Natural killer cell (primary cell): Measurements from ENCODE around the gene KLHL30. TPM values are rescaled to one million over a fixed set of nuclear protein-coding genes. Genes with fewer than 3 reads are reported as not detected.
"Not testable (repeated sequence)": the region's sequence is repeated elsewhere in the genome, so short reads cannot be mapped to it uniquely, and the experiment has no call there.

Source experiments
- ATAC-seq, 3 donors: fragments of 150-1000 bp in 2 of 3; fragments of 200-7000 bp in 1 of 3; cut with Tn5 transposase; 1 replicate in 1 of 3; 2 replicates in 2 of 3; pipeline ENCODE4 v1.10.0; 2021; ENCODE audit warnings: mild to moderate bottlenecking in 2 of 3, moderate library complexity in 2 of 3
- DNase-seq, 2 donors: peaks; one replicate each; pipeline versions ENCODE4 v3.0.0 to v3.0.0-alpha.2; 2013 to 2021; ENCODE audit warnings: mixed read lengths in 1 of 2
- H3K27ac ChIP-seq: one replicate; pipeline ENCODE4 v1.5.1; 2013; ENCODE audit warnings: mild to moderate bottlenecking, low read length
- H3K27me3 ChIP-seq: one replicate; pipeline ENCODE4 v1.6.1; 2013; ENCODE audit warnings: low read length; ENCODE audit not compliant: control insufficient read depth, insufficient read depth
- H3K36me3 ChIP-seq: one replicate; pipeline ENCODE4 v1.6.1; 2013; ENCODE audit warnings: low read length; ENCODE audit not compliant: control insufficient read depth, insufficient read depth
- H3K4me1 ChIP-seq: one replicate; pipeline ENCODE4 v1.6.1; 2013; ENCODE audit warnings: low read length; ENCODE audit not compliant: control insufficient read depth, insufficient read depth
- H3K4me3 ChIP-seq: one replicate; pipeline ENCODE4 v1.5.1; 2013; ENCODE audit warnings: low read length
- H3K9me3 ChIP-seq: one replicate; pipeline ENCODE4 v1.6.1; 2013; ENCODE audit warnings: low read length; ENCODE audit not compliant: control insufficient read depth, insufficient read depth
- H3K27ac Mint-ChIP-seq, 2 donors: one replicate each; pipeline ENCODE4 v1.8.0; 2022; ENCODE audit warnings: mild to moderate bottlenecking in 2 of 2, mixed read lengths in 2 of 2, moderate library complexity in 1 of 2
- H3K27me3 Mint-ChIP-seq, 2 donors: one replicate each; pipeline ENCODE4 v1.8.0; 2022; ENCODE audit warnings: low read depth in 2 of 2, mixed read lengths in 2 of 2
- H3K36me3 Mint-ChIP-seq: one replicate; pipeline ENCODE4 v1.8.0; 2022; ENCODE audit warnings: mixed read lengths
- H3K4me1 Mint-ChIP-seq, 2 donors: one replicate each; pipeline ENCODE4 v1.8.0; 2022; ENCODE audit warnings: mixed read lengths in 2 of 2
- H3K4me3 Mint-ChIP-seq: one replicate; pipeline ENCODE4 v1.8.0; 2022; ENCODE audit warnings: mild to moderate bottlenecking, moderate library complexity, mixed read lengths
- H3K9me3 Mint-ChIP-seq, 2 donors: one replicate each; pipeline ENCODE4 v1.8.0; 2022; ENCODE audit warnings: mixed read lengths in 2 of 2
- WGBS: methylation state at CpG from one replicate; pipeline ENCODE4 v1.1.7; 2013; ENCODE audit warnings: missing lambda C conversion rate; ENCODE audit not compliant: insufficient coverage; 5-methylcytosine and 5-hydroxymethylcytosine counted together
- intact Hi-C: fragments of 100-400 bp; cut with micrococcal nuclease; formaldehyde crosslinking; loops from one replicate; pipeline ENCODE4 v1.14.2; 2022
- total RNA-seq, 4 donors: library from RNA; stranded (reverse); fragments of 120-200 nt in 1 of 4; gene quantifications; one replicate each; pipeline versions ENCODE4 v1.2.3 to v1.2.4, GENCODE V29; 2013 to 2022
- TF ChIP-seq, protein P1 (sequence below): fragments of 200-600 bp; IDR thresholded peaks from one replicate; pipeline ENCODE4 v1.8.0; 2022; ENCODE audit warnings: antibody characterized with exemption

The KLHL30 gene
- total RNA-seq, 3 donors from 2014 or later (not counting 1 experiment from before 2014, with no cell fraction given), result not detected

DNA sequence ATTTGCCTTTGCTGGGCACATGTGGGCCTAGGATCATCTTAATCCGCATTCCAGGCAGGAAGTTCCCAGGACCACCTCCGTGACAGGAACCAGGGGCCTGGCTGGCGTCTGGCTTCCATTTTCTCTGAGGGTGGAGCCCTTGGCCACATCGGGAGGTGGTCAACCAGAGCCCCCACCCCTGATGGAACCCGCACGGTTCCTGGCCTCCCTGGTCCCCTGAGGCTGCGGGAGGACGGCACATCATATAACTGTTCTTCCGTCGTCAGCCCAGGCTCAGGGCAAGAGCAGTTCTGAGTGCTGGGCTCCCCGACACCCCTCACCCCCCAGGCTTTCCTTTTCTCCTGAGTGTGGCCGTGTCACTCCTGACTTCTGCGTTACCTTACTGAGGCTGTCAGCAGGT lies 24.9 kb upstream of the KLHL30 start:
- ATAC-seq (no peak), DNase-seq (no peak)
- Mint-ChIP-seq H3K4me3 (no peak overlapping the region), H3K27ac (no peak overlapping the region), H3K36me3 (peaks cover 11% of the 10 kb centered on the region), H3K27me3 (peaks cover 7 to 11% of the 10 kb centered on the region in 2 donors), H3K4me1 (peaks cover 0 to 6% of the 10 kb centered on the region in 2 donors), H3K9me3 (peaks cover 5 to 7% of the 10 kb centered on the region in 2 donors)
- Histone ChIP-seq H3K27ac (no peak overlapping the region), H3K9me3 (no peaks in the 10 kb centered on the region), H3K27me3 (no peaks in the 10 kb centered on the region), H3K36me3 (no peaks in the 10 kb centered on the region), H3K4me3 (no peak overlapping the region), H3K4me1 (peaks cover 4% of the 10 kb centered on the region)
- 92% methylated on average over 13 of the region's 13 CpGs for WGBS
- TF ChIP-seq, protein P1, sequence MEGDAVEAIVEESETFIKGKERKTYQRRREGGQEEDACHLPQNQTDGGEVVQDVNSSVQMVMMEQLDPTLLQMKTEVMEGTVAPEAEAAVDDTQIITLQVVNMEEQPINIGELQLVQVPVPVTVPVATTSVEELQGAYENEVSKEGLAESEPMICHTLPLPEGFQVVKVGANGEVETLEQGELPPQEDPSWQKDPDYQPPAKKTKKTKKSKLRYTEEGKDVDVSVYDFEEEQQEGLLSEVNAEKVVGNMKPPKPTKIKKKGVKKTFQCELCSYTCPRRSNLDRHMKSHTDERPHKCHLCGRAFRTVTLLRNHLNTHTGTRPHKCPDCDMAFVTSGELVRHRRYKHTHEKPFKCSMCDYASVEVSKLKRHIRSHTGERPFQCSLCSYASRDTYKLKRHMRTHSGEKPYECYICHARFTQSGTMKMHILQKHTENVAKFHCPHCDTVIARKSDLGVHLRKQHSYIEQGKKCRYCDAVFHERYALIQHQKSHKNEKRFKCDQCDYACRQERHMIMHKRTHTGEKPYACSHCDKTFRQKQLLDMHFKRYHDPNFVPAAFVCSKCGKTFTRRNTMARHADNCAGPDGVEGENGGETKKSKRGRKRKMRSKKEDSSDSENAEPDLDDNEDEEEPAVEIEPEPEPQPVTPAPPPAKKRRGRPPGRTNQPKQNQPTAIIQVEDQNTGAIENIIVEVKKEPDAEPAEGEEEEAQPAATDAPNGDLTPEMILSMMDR, result no peak
- intact Hi-C loops, result no loop called here

DNA sequence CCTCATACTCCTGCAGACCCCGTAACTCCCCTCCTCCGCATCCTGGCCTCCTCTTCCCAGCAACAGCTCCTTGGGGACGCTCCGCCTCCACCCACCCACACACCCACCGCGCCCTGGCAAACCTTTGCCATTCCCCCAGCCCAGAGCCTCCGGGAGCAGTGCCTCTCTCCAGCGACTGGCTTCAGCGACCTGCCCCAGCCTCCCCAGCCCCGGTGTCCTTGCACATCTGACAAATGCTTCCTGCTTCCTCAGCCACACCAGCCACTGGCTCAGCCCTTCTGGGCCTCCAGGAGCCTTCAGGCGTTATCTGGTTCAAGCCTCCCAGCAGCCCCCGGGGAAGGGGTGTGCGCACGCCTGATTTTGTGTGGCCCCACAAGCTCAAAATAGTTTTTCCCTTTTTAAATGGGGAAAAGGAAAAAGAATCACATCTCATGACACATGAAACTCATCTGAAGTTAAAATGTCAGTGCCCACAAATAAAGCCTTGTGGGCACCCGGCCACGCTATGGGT lies 24.1 kb upstream of the KLHL30 start:
- no peaks in the 10 kb centered on the region for H3K4me1 Mint-ChIP-seq
- intact Hi-C loops, result no loop called here
- TF ChIP-seq, protein P1, result no peak
- H3K27me3 Mint-ChIP-seq, result peaks cover 11 to 12% of the 10 kb centered on the region in 2 donors
- H3K4me1 ChIP-seq, result no peaks in the 10 kb centered on the region
- no peaks in the 10 kb centered on the region for H3K27me3 ChIP-seq
- peaks cover 11% of the 10 kb centered on the region for H3K36me3 Mint-ChIP-seq
- H3K27ac ChIP-seq, result no peak overlapping the region
- no peak overlapping the region for H3K4me3 ChIP-seq
- H3K27ac Mint-ChIP-seq, result no peak overlapping the region
- no peaks in the 10 kb centered on the region for H3K9me3 ChIP-seq
- WGBS, result 74% methylated on average over 16 of the region's 16 CpGs
- no peak for ATAC-seq
- peaks cover 5 to 7% of the 10 kb centered on the region in 2 donors for H3K9me3 Mint-ChIP-seq
- H3K36me3 ChIP-seq, result no peaks in the 10 kb centered on the region
- H3K4me3 Mint-ChIP-seq, result no peak overlapping the region
- DNase-seq, result no peak

DNA sequence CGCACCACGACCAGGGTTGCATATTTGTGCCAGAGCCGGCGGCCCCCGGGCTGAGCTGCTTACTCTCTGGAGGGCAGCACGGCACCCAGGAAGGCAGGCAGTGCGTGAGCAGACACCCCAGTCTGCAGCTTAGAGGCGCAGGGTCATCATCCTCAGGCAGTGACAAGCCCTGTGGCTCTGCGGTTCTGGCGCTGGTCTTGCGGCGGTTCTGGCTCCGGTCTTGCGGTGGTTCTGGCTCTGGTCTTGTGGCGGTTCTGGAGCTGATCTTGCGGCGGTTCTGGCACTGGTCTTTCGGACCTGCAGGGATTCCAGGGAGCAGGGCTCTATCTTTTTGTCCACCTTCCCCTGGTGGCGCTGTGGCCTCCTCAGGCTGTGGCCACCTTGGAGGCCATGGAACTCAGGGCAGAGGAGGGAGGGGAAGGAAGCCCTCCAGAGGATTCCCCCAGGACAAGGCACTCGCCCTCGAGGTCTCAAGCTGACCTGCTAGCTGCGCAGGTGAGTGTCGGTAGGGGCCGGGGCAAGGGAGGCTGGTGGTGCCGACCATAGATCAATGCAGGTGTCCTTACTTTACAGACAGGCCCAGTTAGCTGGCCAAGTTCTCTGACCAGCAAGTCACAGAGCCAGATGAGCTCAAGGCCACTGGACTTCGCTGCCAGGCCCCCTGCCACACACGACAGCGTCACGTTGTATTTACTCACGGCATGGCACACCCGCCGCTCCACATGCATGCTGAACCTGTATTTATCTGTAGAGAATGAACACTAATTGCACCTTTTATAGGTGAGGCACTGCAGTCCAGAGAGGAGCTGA lies 23.4 kb upstream of the KLHL30 start:
- TF ChIP-seq, protein P1, result no peak
- H3K4me3 Mint-ChIP-seq, result no peak overlapping the region
- peaks cover 11 to 12% of the 10 kb centered on the region in 2 donors for H3K27me3 Mint-ChIP-seq
- no peak overlapping the region for H3K27ac Mint-ChIP-seq
- Histone ChIP-seq H3K4me3 (no peak overlapping the region), H3K27me3 (no peaks in the 10 kb centered on the region), H3K9me3 (no peaks in the 10 kb centered on the region), H3K36me3 (no peaks in the 10 kb centered on the region), H3K4me1 (no peaks in the 10 kb centered on the region), H3K27ac (no peak overlapping the region)
- intact Hi-C loops, result no loop called here
- no peak for ATAC-seq
- peaks cover 5 to 7% of the 10 kb centered on the region in 2 donors for H3K9me3 Mint-ChIP-seq
- no peak for DNase-seq
- H3K4me1 Mint-ChIP-seq, result no peaks in the 10 kb centered on the region
- peaks cover 11% of the 10 kb centered on the region for H3K36me3 Mint-ChIP-seq
- 92% methylated on average over 32 of the region's 32 CpGs for WGBS

DNA sequence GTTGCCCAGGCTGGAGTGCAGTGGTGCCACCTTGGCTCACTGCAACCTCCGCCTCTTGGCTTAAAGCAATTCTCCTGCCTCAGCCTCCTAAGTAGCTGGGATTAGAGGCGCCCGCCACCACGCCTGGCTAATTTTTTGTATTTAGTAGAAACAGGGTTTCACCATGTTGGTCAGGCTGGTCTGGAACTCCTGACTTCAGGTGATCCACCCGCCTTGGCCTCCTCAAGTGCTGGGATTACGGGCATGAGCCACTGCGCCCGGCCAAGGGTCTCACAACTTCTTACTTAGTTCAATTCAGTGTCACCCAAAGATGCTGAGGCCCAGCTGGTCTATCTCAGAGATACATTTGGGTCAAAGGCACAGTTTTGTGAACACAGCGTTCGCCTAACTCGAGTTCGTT lies 22.8 kb upstream of the KLHL30 start:
- H3K4me1 Mint-ChIP-seq, H3K27ac ChIP-seq, H3K4me1 ChIP-seq, H3K27ac Mint-ChIP-seq, intact Hi-C loops, H3K4me3 Mint-ChIP-seq, H3K27me3 ChIP-seq, H3K9me3 Mint-ChIP-seq, DNase-seq, ATAC-seq, H3K9me3 ChIP-seq, H3K4me3 ChIP-seq, H3K36me3 ChIP-seq: not testable (repeated sequence)
- Mint-ChIP-seq H3K36me3 (peaks cover 11% of the 10 kb centered on the region), H3K27me3 (peaks cover 11 to 12% of the 10 kb centered on the region in 2 donors)
- WGBS, result 93% methylated on average over 12 of the region's 12 CpGs
